SU-DHL-6 (cell line): Measurements from ENCODE around the gene THUMPD2.
"Not testable (repeated sequence)": the region's sequence is repeated elsewhere in the genome, so short reads cannot be mapped to it uniquely, and the experiment has no call there.

ENCODE experiments used
- H2AFZ ChIP-seq: fragments of 200-600 bp; sonication (generic); 2 replicates; pipeline ENCODE4 v1.6.1; 2014; ENCODE audit warnings: low read depth, mild to moderate bottlenecking, moderate library complexity, mixed read lengths, antibody characterized with exemption, low read length; ENCODE audit not compliant: severe bottlenecking
- H3F3A ChIP-seq: fragments of 200-600 bp; shearing (Covaris generic); 2 replicates; pipeline ENCODE4 v1.6.0; 2016; ENCODE audit warnings: antibody characterized with exemption, mild to moderate bottlenecking; ENCODE audit not compliant: insufficient read depth
- H3K27ac ChIP-seq: fragments of 200-600 bp; sonication (generic); 2 replicates; pipeline ENCODE4 v1.5.1; 2016; ENCODE audit warnings: low read depth, mild to moderate bottlenecking, low read length, moderate library complexity, mixed read lengths
- H3K27me3 ChIP-seq: fragments of 200-600 bp; sonication (generic), shearing (Covaris generic); 2 replicates; pipeline ENCODE4 v1.6.0; 2014; ENCODE audit warnings: mild to moderate bottlenecking, low read length
- H3K36me3 ChIP-seq: fragments of 200-600 bp; sonication (generic); 2 replicates; pipeline ENCODE4 v1.6.1; 2014; ENCODE audit warnings: mild to moderate bottlenecking, low read length, mixed read lengths
- H3K4me2 ChIP-seq: fragments of 300-600, 200-600 bp; shearing (Covaris generic), sonication (generic); 2 replicates; pipeline ENCODE4 v1.6.0; 2014; ENCODE audit warnings: low read length, low read depth, mild to moderate bottlenecking; ENCODE audit not compliant: poor library complexity, severe bottlenecking
- H3K4me3 ChIP-seq: fragments of 200-600 bp; sonication (generic); 2 replicates; pipeline ENCODE4 v1.5.1; 2014; ENCODE audit warnings: antibody characterized with exemption, low read length, mild to moderate bottlenecking, mixed read lengths; ENCODE audit not compliant: insufficient read depth, poor library complexity, severe bottlenecking
- H3K79me2 ChIP-seq: fragments of 200-600 bp; sonication (generic); 2 replicates; pipeline ENCODE4 v1.6.1; 2014; ENCODE audit warnings: mild to moderate bottlenecking, low read length, moderate library complexity; ENCODE audit not compliant: insufficient read depth
- H3K9ac ChIP-seq: fragments of 200-600 bp; sonication (generic); 2 replicates; pipeline ENCODE4 v1.7.0; 2014; ENCODE audit warnings: mild to moderate bottlenecking, low read length
- H3K9me2 ChIP-seq: fragments of 200-600 bp; sonication (generic); replicated peaks from 2 replicates; pipeline ENCODE4 v1.6.1; 2014; ENCODE audit warnings: low read length; ENCODE audit not compliant: insufficient read depth
- H3K9me3 ChIP-seq: fragments of 200-600 bp; sonication (generic); 2 replicates; pipeline ENCODE4 v1.6.1; 2014; ENCODE audit warnings: low read length, mixed read lengths; ENCODE audit not compliant: insufficient read depth
- H4K20me1 ChIP-seq: fragments of 200-600 bp; sonication (generic); 2 replicates; pipeline ENCODE4 v1.6.1; 2014; ENCODE audit warnings: low read depth, mild to moderate bottlenecking, antibody characterized with exemption, low read length, moderate library complexity, mixed read lengths
- EZH2phosphoT487 ChIP-seq: fragments of 200-600 bp; sonication (generic), shearing (Covaris generic); conservative IDR thresholded peaks from 2 replicates; pipeline ENCODE4 v1.6.1; 2018; ENCODE audit warnings: mild to moderate bottlenecking, antibody characterized with exemption, low read length, moderate library complexity, mixed read lengths
- TF ChIP-seq, protein P1 (sequence below): fragments of 200-600 bp; sonication (generic); IDR thresholded peaks from one replicate; pipeline ENCODE4 v1.5.1; 2017; ENCODE audit warnings: antibody characterized with exemption, mild to moderate bottlenecking, low read length, moderate library complexity; ENCODE audit not compliant: insufficient read depth, poor library complexity, severe bottlenecking

THUMPD2 gene

DNA sequence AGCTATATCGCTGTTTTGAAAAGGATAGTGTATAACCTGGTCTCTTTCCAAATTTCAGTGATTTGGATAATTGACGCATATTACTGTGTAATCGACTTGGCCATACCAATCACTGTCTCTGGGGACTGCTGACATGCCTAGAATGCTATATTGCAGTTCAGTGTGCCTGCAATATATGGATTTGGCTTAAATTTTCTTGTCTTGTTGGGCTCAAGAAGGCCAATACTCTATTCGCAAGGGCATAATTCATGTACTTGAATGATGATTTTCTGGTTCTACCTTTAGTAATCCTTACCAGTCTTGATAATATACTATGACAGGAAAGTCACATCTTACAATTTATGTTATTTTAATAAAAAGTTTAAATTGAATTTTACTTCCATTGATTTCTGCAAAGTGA, 21.7 kb upstream of the THUMPD2 start:
- no peaks in the 10 kb centered on the region for H3K27me3 ChIP-seq
- no peaks in the 10 kb centered on the region for H3K9me3 ChIP-seq
- H2AFZ ChIP-seq: no peak overlapping the region
- no peak overlapping the region for H3K9ac ChIP-seq
- H3K9me2 ChIP-seq: no peaks in the 10 kb centered on the region
- no peaks in the 10 kb centered on the region for H4K20me1 ChIP-seq
- no peaks in the 10 kb centered on the region for H3K36me3 ChIP-seq
- no peaks in the 10 kb centered on the region for H3K79me2 ChIP-seq
- H3K4me3 ChIP-seq: no peak overlapping the region
- H3K27ac ChIP-seq: no peak overlapping the region
- TF ChIP-seq EZH2phosphoT487: no peak
- TF ChIP-seq, protein P1, sequence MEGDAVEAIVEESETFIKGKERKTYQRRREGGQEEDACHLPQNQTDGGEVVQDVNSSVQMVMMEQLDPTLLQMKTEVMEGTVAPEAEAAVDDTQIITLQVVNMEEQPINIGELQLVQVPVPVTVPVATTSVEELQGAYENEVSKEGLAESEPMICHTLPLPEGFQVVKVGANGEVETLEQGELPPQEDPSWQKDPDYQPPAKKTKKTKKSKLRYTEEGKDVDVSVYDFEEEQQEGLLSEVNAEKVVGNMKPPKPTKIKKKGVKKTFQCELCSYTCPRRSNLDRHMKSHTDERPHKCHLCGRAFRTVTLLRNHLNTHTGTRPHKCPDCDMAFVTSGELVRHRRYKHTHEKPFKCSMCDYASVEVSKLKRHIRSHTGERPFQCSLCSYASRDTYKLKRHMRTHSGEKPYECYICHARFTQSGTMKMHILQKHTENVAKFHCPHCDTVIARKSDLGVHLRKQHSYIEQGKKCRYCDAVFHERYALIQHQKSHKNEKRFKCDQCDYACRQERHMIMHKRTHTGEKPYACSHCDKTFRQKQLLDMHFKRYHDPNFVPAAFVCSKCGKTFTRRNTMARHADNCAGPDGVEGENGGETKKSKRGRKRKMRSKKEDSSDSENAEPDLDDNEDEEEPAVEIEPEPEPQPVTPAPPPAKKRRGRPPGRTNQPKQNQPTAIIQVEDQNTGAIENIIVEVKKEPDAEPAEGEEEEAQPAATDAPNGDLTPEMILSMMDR: no peak
- H3F3A ChIP-seq: no peaks in the 10 kb centered on the region
- H3K4me2 ChIP-seq: no peak overlapping the region

DNA sequence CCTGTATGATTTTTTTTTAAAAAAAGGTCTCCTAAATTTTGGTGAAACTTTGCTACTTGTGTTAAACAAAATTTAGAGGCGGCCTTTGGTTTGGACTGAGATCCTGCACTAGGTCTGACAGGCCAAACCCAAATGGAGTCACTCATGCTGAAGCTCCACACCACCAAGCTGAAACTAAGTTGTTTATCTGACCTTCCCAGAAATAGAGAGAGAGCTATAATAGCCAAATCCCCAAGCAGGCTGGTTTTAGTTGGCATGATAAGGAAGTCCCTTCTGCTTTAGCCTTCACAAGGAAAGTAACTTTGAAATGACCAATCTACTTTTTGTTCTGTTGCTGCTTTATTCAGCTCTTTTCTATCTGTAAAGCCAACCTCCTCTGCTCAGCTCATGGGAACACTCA, 17.1 kb upstream of the THUMPD2 start:
- H3K4me3 ChIP-seq: no peak overlapping the region
- H2AFZ ChIP-seq: no peak overlapping the region
- no peaks in the 10 kb centered on the region for H4K20me1 ChIP-seq
- no peaks in the 10 kb centered on the region for H3K9me3 ChIP-seq
- no peaks in the 10 kb centered on the region for H3K79me2 ChIP-seq
- H3K27me3 ChIP-seq: no peaks in the 10 kb centered on the region
- TF ChIP-seq, protein P1: no peak
- no peak for TF ChIP-seq EZH2phosphoT487
- H3K9ac ChIP-seq: no peak overlapping the region
- H3K36me3 ChIP-seq: no peaks in the 10 kb centered on the region
- H3K27ac ChIP-seq: no peak overlapping the region
- no peak overlapping the region for H3K4me2 ChIP-seq
- no peaks in the 10 kb centered on the region for H3K9me2 ChIP-seq
- H3F3A ChIP-seq: no peaks in the 10 kb centered on the region

DNA sequence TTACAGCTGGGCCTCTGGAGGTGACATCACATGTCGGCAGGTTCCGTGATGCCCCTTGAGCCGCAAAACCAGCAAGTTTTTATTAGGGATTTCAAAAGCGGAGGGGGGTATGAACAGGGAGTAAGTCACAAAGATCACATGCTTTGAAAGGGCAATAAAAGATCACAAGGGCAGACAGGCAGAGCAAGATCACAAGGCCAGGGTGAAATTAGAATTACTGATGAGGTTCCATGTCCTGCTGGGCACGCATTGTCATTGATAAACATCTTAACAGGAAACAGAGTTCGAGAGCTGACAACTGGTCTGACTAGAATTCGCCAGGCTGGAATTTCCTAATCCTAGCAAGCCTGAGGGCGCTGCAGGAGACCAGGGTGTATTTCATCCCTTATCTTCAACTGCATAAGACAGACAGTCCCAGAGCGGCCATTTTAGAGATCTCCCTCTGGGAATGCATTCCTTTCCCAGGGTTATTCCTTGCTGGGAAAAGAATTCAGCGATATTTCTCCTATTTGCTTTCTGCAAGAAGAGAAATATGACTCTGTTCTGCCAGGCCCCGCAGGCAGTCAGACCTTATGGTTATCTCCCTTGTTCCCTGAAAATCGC, 11.3 kb upstream of the THUMPD2 start:
- not testable (repeated sequence) for H3K36me3 ChIP-seq, H2AFZ ChIP-seq, H3K4me2 ChIP-seq, H3K27me3 ChIP-seq, H3K9me3 ChIP-seq, H3F3A ChIP-seq, H3K79me2 ChIP-seq, H3K9me2 ChIP-seq, H3K27ac ChIP-seq, H3K9ac ChIP-seq, H3K4me3 ChIP-seq, H4K20me1 ChIP-seq

DNA sequence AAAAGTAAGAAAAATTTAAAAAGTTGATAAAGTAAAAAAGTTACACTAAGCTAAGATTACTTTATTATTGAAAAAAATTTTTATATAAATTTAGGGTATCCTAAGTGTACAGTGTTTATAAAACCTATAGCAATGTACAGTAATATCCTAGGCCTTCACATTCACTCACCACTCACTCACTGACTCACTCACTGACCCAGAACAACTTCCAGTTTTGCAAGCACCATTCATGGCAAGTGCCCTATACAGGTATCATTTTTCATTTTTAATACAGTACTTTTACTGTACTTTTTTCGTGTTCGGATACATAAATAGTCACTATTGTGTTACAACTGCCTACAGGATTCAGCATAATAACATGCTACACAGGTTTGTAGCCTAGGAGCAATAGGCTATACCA, 8.9 kb upstream of the THUMPD2 start:
- Histone ChIP-seq H3K79me2 (no peaks in the 10 kb centered on the region), H3K9me3 (no peaks in the 10 kb centered on the region), H3K4me3 (no peak overlapping the region), H2AFZ (no peak overlapping the region), H3K9me2 (no peaks in the 10 kb centered on the region), H3K27ac (no peak overlapping the region), H3K4me2 (no peak overlapping the region), H4K20me1 (no peaks in the 10 kb centered on the region), H3F3A (no peaks in the 10 kb centered on the region), H3K36me3 (no peaks in the 10 kb centered on the region), H3K9ac (no peak overlapping the region), H3K27me3 (no peaks in the 10 kb centered on the region)
- TF ChIP-seq, protein P1: no peak
- TF ChIP-seq EZH2phosphoT487: no peak
